BE2C (cell line): ENCODE data around the gene PCBP3.

Experiments
- DNase-seq: peaks from one replicate; pipeline ENCODE4 v3.0.0-alpha.2; 2020
- H3K27me3 ChIP-seq: fragments of 250-450 bp; sonication (Bioruptor Pico); 2 replicates; pipeline ENCODE4 v1.5.1; 2020; ENCODE audit warnings: mild to moderate bottlenecking
- H3K36me3 ChIP-seq: fragments of 250-450 bp; sonication (Bioruptor Pico); 2 replicates; pipeline ENCODE4 v1.5.1; 2020; ENCODE audit warnings: mild to moderate bottlenecking
- H3K4me1 ChIP-seq: fragments of 250-450 bp; sonication (Bioruptor Pico); 2 replicates; pipeline ENCODE4 v1.5.1; 2020
- H3K4me3 ChIP-seq: 2 replicates; pipeline ENCODE4 v1.5.1; 2011; ENCODE audit warnings: low read depth, low read length
- H3K9me3 ChIP-seq: fragments of 250-450 bp; sonication (Bioruptor Pico); 2 replicates; pipeline ENCODE4 v1.5.1; 2020
- TF ChIP-seq, protein P1 (sequence below): IDR thresholded peaks from 2 replicates; pipeline ENCODE4 v1.5.1; 2012; ENCODE audit warnings: mild to moderate bottlenecking, low read depth, low read length

PCBP3 gene

DNA sequence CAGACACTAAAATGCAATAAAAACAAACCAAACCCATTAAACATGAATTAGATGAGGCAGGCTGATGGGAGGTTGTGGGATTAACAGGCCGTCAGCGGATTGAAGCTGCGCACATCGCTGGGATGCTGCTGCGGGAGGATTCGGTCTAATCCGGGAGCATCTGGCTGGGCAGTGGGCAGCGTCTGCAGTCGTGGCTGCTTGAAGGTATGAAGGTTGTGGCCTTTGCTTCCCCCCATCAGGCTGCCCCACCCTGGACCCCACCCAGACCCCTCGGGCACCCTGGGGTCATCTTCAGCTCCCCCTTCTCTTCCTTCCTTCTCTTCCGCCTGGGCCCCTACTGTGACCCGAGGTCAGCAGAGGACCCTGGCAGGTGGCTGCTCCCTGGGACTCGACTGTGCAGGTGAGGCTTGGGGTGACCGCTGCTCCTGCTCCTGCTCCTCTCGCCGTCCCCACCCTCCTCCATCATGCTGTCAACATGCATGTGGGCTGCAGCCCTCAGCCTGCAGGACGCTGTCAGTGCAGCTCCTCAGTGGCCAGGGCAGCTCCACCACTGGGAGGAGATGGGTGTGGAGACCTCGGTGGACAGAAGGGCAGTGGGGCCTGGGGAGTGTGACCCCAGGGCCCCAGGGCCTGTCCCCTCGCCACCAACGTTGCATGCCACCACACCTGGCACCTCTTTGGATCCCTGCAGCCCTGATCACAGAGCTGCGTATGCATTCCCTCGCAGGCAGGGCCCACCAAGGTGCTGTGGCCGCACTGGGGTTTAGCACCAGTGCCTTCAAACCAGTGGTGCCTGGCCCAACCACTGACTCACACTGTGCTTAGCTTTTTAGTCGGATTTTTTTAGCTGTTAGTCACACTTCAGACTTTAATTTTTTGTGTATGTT, 225.8 kb downstream of the PCBP3 start:
- TF ChIP-seq, protein P1, sequence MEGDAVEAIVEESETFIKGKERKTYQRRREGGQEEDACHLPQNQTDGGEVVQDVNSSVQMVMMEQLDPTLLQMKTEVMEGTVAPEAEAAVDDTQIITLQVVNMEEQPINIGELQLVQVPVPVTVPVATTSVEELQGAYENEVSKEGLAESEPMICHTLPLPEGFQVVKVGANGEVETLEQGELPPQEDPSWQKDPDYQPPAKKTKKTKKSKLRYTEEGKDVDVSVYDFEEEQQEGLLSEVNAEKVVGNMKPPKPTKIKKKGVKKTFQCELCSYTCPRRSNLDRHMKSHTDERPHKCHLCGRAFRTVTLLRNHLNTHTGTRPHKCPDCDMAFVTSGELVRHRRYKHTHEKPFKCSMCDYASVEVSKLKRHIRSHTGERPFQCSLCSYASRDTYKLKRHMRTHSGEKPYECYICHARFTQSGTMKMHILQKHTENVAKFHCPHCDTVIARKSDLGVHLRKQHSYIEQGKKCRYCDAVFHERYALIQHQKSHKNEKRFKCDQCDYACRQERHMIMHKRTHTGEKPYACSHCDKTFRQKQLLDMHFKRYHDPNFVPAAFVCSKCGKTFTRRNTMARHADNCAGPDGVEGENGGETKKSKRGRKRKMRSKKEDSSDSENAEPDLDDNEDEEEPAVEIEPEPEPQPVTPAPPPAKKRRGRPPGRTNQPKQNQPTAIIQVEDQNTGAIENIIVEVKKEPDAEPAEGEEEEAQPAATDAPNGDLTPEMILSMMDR = no peak
- H3K4me3 ChIP-seq = no peak overlapping the region
- no peaks in the 10 kb centered on the region for H3K27me3 ChIP-seq
- H3K36me3 ChIP-seq = peaks cover 24% of the 10 kb centered on the region
- no peaks in the 10 kb centered on the region for H3K9me3 ChIP-seq
- DNase-seq = no peak
- H3K4me1 ChIP-seq = no peaks in the 10 kb centered on the region

DNA sequence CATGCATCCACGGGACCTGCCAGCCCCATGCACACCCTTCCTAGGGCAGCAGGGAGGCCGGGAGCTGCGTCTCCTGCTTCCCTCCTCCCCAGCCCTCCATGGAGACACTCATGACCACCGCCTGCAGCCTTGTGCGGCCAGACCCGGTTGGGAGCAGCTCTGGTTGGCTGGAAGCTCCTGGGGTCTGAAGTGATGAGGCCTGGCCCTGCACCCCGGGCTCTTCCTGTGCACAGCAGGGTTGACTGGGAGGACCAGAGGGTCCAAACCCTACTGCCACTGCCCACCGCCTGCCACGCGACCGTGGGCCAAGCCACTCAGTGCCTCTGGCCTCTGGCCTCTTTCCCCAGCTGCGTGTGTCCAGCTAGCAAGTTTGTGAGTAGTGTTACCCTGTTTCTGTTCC, 226.9 kb downstream of the PCBP3 start:
- TF ChIP-seq, protein P1 = no peak
- Histone ChIP-seq H3K27me3 (no peaks in the 10 kb centered on the region), H3K9me3 (no peaks in the 10 kb centered on the region)

DNA sequence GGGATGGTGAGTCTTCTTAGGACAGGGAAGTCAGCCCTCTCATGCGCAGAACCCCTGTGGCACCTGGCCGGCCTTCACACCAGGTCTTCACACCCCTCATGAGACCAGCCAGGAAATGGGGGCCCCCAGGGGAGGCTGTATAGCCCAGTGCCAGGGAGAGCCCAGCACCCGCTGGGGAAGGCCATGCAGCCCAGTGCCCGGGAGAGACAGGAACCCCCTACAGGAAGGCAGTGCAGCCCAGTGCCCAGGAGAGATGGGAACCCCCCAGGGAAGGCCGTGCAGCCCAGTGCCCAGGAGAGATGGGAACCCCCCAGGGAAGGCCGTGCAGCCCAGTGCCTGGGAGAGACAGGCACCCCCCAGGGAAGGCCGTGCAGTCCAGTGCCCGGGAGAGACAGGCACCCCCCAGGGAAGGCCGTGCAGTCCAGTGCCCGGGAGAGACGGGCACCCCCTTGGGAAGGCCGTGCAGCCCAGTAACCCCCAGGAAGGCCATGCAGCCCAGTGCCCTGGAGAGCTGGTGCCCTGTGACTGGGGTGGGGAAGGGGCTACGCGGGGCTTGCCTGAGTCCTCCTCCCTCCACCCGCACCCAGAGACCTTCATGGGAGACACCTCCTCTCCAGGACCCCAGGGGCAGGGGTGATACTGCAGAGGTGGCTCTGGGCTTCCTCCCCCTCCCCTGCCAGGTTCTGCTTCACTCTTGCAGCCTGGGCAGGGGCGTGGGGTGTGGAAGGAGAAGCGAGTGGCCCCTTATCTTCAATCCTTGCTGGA, 227.5 kb downstream of the PCBP3 start:
- no peak overlapping the region for H3K4me3 ChIP-seq
- H3K9me3 ChIP-seq = no peaks in the 10 kb centered on the region
- no peaks in the 10 kb centered on the region for H3K27me3 ChIP-seq
- no peak for DNase-seq
- TF ChIP-seq, protein P1 = no peak
- peaks cover 16% of the 10 kb centered on the region for H3K36me3 ChIP-seq
- H3K4me1 ChIP-seq = peaks cover 13% of the 10 kb centered on the region

More for the DNA sequence above, 226.9 kb downstream of the PCBP3 start:
- no peak for DNase-seq
- Histone ChIP-seq H3K36me3 (peaks cover 22% of the 10 kb centered on the region), H3K4me3 (no peak overlapping the region), H3K4me1 (peaks cover 7% of the 10 kb centered on the region)

DNA sequence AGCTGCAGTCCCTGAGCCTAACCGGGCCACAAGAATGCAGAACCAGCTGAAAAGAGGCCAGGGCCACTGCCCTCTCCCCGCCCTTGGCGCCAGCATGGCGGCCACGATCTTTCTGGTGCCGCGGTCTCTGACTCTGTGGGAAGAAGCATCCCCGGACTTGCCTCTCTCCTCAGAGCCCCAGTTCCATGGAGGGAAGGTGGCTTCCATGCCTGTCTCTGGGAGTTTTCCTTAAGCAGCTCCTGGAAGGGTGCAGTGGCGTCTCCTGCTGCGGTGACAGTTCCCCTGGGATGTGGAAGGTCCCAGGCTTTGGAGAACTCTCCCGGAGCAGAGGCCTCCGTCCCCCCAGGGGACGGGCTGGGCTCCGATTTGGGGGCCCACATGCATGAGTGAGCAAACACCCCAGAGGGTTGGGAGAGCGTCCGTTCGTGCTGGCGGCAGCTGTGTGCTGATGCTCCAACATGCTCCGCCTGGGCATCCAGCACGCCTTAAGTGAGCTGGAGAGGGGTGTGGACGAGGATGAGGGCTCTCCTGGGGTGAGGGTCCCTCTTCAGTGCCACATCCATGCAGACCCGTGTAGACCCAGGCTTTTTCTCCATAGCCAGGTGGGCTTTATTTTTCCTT, 228.2 kb downstream of the PCBP3 start:
- DNase-seq = no peak
- Histone ChIP-seq H3K27me3 (no peaks in the 10 kb centered on the region), H3K9me3 (no peaks in the 10 kb centered on the region), H3K36me3 (peaks cover 14% of the 10 kb centered on the region), H3K4me1 (peaks cover 20% of the 10 kb centered on the region), H3K4me3 (no peak overlapping the region)
- TF ChIP-seq, protein P1 = no peak

GRCh38 chr21:45872471-45872870, 228.9 kb downstream of the PCBP3 start:
- H3K36me3 ChIP-seq = peaks cover 9% of the 10 kb centered on the region
- H3K4me1 ChIP-seq = peaks cover 26% of the 10 kb centered on the region
- no peak overlapping the region for H3K4me3 ChIP-seq
- no peaks in the 10 kb centered on the region for H3K27me3 ChIP-seq
- TF ChIP-seq, protein P1 = no peak
- no peaks in the 10 kb centered on the region for H3K9me3 ChIP-seq
- DNase-seq = no peak
